MM.1S (cell line): ENCODE results near the gene CYP4Z1.

Experiments used
- EZH2 ChIP-seq: fragments of 300-600 bp; sonication (generic); optimal IDR thresholded peaks from 2 replicates; pipeline ENCODE3; 2017; ENCODE audit warnings: low read depth, mild to moderate bottlenecking, antibody characterized with exemption, low read length, mixed read lengths
- EZH2phosphoT487 ChIP-seq: fragments of 300-600 bp; sonication (generic); IDR thresholded peaks from 2 replicates; pipeline ENCODE4 v1.6.1; 2018; ENCODE audit warnings: antibody characterized with exemption, low read length
- TF ChIP-seq, protein P1 (sequence below): fragments of 300-600 bp; sonication (generic); IDR thresholded peaks from 2 replicates; pipeline ENCODE4 v1.5.1; 2016; ENCODE audit warnings: antibody characterized with exemption, low read length, mixed read lengths

DNA sequence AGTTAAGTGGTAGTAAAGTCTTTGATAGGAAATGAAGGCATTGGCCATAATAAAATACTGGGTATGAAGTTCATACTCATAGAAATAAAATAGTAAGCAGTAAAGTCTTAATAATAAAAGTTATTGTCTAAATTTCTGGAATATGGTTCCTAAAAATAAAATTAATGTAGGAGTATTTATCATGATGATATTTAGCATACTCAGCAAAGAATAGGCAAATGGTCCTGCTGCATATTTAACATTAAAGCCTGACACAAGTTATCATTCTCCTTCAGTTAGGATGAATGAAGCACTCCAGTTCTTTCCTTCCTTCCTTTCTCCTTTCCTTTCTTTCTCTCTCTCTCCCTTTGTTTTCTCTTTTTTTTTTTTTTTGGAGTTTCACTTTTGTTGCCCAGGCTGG, 97.5 kb downstream of the CYP4Z1 start:
- no peak for TF ChIP-seq EZH2phosphoT487
- TF ChIP-seq, protein P1, sequence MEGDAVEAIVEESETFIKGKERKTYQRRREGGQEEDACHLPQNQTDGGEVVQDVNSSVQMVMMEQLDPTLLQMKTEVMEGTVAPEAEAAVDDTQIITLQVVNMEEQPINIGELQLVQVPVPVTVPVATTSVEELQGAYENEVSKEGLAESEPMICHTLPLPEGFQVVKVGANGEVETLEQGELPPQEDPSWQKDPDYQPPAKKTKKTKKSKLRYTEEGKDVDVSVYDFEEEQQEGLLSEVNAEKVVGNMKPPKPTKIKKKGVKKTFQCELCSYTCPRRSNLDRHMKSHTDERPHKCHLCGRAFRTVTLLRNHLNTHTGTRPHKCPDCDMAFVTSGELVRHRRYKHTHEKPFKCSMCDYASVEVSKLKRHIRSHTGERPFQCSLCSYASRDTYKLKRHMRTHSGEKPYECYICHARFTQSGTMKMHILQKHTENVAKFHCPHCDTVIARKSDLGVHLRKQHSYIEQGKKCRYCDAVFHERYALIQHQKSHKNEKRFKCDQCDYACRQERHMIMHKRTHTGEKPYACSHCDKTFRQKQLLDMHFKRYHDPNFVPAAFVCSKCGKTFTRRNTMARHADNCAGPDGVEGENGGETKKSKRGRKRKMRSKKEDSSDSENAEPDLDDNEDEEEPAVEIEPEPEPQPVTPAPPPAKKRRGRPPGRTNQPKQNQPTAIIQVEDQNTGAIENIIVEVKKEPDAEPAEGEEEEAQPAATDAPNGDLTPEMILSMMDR = no peak
- no peak for TF ChIP-seq EZH2
